HCT116 (cell line): ENCODE data around the gene PGLYRP3.

Experiments used
- CTCF ChIP-seq, 3 experiments: fragments of 200-600 bp in 1 of 3; sonication (generic) in 1 of 3; IDR thresholded peaks in 2 of 3; conservative IDR thresholded peaks in 1 of 3; 2 replicates each; pipeline ENCODE4 v1.5.1; 2012 to 2017; ENCODE audit warnings: low read depth in 2 of 3, low read length in 2 of 3, antibody characterized with exemption in 1 of 3, borderline replicate concordance in 1 of 3, control low read depth in 1 of 3, mild to moderate bottlenecking in 1 of 3, mixed read lengths in 1 of 3, mixed run types in 1 of 3, moderate library complexity in 1 of 3; ENCODE audit not compliant: insufficient read depth in 1 of 3
- EGR1 ChIP-seq: IDR thresholded peaks from 2 replicates; pipeline ENCODE4 v1.6.1; 2012; ENCODE audit warnings: low read depth
- EZH2 ChIP-seq: fragments of 200-600 bp; sonication (generic); IDR thresholded peaks from 2 replicates; pipeline ENCODE4 v1.6.1; 2017; ENCODE audit warnings: antibody characterized with exemption, mixed run types
- EZH2phosphoT487 ChIP-seq: fragments of 200-600 bp; IDR thresholded peaks from 2 replicates; pipeline ENCODE4 v1.6.1; 2018; ENCODE audit warnings: antibody characterized with exemption, borderline replicate concordance
- MAX ChIP-seq: IDR thresholded peaks from 2 replicates; pipeline ENCODE4 v1.6.1; 2012
- POLR2A ChIP-seq: IDR thresholded peaks from 2 replicates; pipeline ENCODE4 v1.7.0; 2011; ENCODE audit warnings: borderline replicate concordance; ENCODE audit not compliant: insufficient read depth, insufficient read length; ENCODE audit errors: extremely low read depth
- SP1 ChIP-seq: IDR thresholded peaks from 2 replicates; pipeline ENCODE4 v1.6.1; 2012; ENCODE audit warnings: low read depth
- TCF7L2 ChIP-seq: IDR thresholded peaks from 2 replicates; pipeline ENCODE4 v1.7.0; 2011; ENCODE audit warnings: borderline replicate concordance, inconsistent platforms; ENCODE audit not compliant: insufficient read depth, insufficient read length; ENCODE audit errors: extremely low read depth
- ZNF274 ChIP-seq: fragments of 200-500 bp; sonication (Bioruptor generic); IDR thresholded peaks from 2 replicates; pipeline ENCODE4 v1.6.1; 2014; ENCODE audit warnings: mild to moderate bottlenecking, low read depth, low read length, inconsistent platforms

DNA sequence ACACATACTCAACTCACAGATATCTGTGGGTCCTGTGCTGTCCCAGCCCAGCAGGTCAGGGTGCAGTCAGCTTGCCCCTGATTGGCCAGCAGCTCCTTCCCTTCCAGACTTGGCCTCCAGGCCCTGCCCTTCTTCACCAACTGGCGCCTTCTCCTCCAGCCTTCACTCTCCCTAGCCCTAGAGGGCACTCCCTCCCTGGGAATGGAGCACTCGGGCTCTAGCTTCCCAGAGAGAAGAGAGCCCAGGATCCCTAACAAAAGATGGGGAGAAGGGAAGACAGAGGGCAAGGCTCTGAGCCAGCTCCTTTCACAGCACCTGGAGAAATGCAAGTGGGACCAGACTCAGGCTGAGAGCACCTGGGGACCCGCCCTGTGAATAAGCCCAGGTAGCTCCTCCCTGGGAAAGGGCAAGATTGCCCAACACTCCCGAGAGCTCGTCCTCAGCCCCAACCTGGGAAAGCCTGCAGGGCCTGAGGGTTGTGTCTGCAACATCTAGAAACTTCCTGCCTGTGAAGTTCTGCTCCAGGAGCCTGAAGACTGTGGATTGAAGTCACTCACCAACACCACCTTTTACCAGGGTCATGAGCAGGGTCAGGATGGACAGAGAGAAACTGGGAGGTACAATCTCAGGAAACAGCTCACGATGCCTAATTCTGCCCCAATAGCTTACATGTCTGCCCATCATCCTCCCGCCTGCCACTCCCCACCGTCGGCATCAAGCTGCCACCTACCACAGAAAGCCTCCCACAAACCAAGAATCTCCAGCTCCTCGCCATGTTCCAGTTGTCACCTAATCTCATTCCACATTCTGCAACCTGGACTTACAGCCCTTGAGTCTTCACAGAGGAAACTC is 36.0 kb upstream of the PGLYRP3 start, which contains the start of gene PGLYRP4:
- TF ChIP-seq EGR1 (no peak), CTCF (IDR thresholded peaks at IDR 0.05 in 2 of 3, conservative IDR thresholded peaks at IDR 0.05 in 1 of 3; ENCODE audit: borderline replicate concordance in 1 of 3, insufficient read depth in 1 of 3, low read depth in 2 of 3, low read length in 2 of 3) (no peak), ZNF274 (no peak), TCF7L2 (no peak), POLR2A (no peak), EZH2phosphoT487 (no peak), EZH2 (no peak), SP1 (no peak), MAX (no peak)
